ENCODE results near the gene RCCD1. TPM values are rescaled to one million over a fixed set of nuclear protein-coding genes. Genes with fewer than 3 reads are reported as not detected.

Gene RCCD1
- total and polyA plus RNA-seq, 2 donors (not counting 1 experiment from before 2014, with no cell fraction given) = 11.0 to 20.5 TPM

GRCh38 chr15:90917569-90917968, 37.1 kb upstream of the RCCD1 start:
- no peak overlapping the region for H3K27ac Mint-ChIP-seq
- peaks cover 0 to 11% of the 10 kb centered on the region in 2 donors for H3K4me1 ChIP-seq (ENCODE audit: control insufficient read depth in 2 of 2, insufficient read depth in 2 of 2, low read length in 2 of 2)
- H3K9me3 Mint-ChIP-seq (ENCODE audit: insufficient read depth) = no peaks in the 10 kb centered on the region
- ATAC-seq (ENCODE audit: low read depth) (no peak), DNase-seq (no peak)
- no peak overlapping the region for H3K9ac ChIP-seq (ENCODE audit: low read length)
- H3K27ac ChIP-seq (ENCODE audit: low read length in 2 of 2) = no peak overlapping the region
- intact Hi-C loops (cut with micrococcal nuclease) = no loop called here
- no peaks in the 10 kb centered on the region for H3K27me3 ChIP-seq (replicated peaks in 1 of 4; ENCODE audit: control extremely low read depth in 1 of 4, control insufficient read depth in 3 of 4, insufficient read depth in 4 of 4, low read length in 3 of 4)
- no peak overlapping the region for H3K4me2 ChIP-seq (replicated peaks; ENCODE audit: low read depth, low read length, poor library complexity, severe bottlenecking)
- no peaks in the 10 kb centered on the region for H3K27me3 Mint-ChIP-seq
- POLR2A ChIA-PET = no interaction called here
- H3K9me3 ChIP-seq (ENCODE audit: control extremely low read depth in 1 of 3, control insufficient read depth in 2 of 3, insufficient read depth in 1 of 3, low read length in 2 of 3) = no peaks in the 10 kb centered on the region
- WGBS (ENCODE audit: insufficient coverage) = over 99% methylated on average over 12 of the region's 12 CpGs
- peaks cover 10% of the 10 kb centered on the region for H3K4me1 Mint-ChIP-seq
- H3K36me3 ChIP-seq (replicated peaks in 1 of 2; ENCODE audit: control extremely low read depth in 1 of 2, control insufficient read depth in 1 of 2, extremely low read depth in 1 of 2, insufficient read depth in 2 of 2, low read length in 1 of 2) = peaks cover 6 to 81% of the 10 kb centered on the region in 2 experiments
- no peaks in the 10 kb centered on the region for H4K20me1 ChIP-seq (ENCODE audit: control insufficient read depth, insufficient read depth, low read length, poor library complexity, severe bottlenecking)
- H2AFZ ChIP-seq (ENCODE audit: insufficient read depth, low read depth, low read length, poor library complexity, severe bottlenecking) = no peak overlapping the region
- no peaks in the 10 kb centered on the region for H3K79me2 ChIP-seq (ENCODE audit: control insufficient read depth, insufficient read depth, low read length)
- H3K4me3 Mint-ChIP-seq = no peak overlapping the region
- CTCF ChIA-PET = interaction anchor here (2.1 kb wide), 1 partner anchor 14 kb away, joined by 8 read pairs; the partner anchor contains the start of gene HDDC3
- no peak for TF ChIP-seq CTCF (IDR thresholded peaks at IDR 0.05)
- TF ChIP-seq EZH2 (IDR thresholded peaks at IDR 0.05; ENCODE audit: borderline replicate concordance, insufficient read depth, low read depth, low read length, poor library complexity, severe bottlenecking) = no peak
- H3K4me3 ChIP-seq (ENCODE audit: control extremely low read depth in 1 of 5, extremely low read depth in 1 of 5, insufficient read depth in 1 of 5, low read depth in 2 of 5, low read length in 4 of 5) = no peak overlapping the region

GRCh38 chr15:90918034-90918788, 36.5 kb upstream of the RCCD1 start:
- H3K27ac Mint-ChIP-seq = no peak overlapping the region
- no peak for DNase-seq

More at GRCh38 chr15:90918034-90918788, 36.5 kb upstream of the RCCD1 start:
- H3K79me2 ChIP-seq (ENCODE audit: control insufficient read depth, insufficient read depth, low read length) = no peaks in the 10 kb centered on the region
- H3K4me1 Mint-ChIP-seq = peaks cover 10% of the 10 kb centered on the region
- no peaks in the 10 kb centered on the region for H3K9me3 ChIP-seq (ENCODE audit: control extremely low read depth in 1 of 3, control insufficient read depth in 2 of 3, insufficient read depth in 1 of 3, low read length in 2 of 3)
- H3K9me3 Mint-ChIP-seq (ENCODE audit: insufficient read depth) = no peaks in the 10 kb centered on the region
- H3K4me3 Mint-ChIP-seq = no peak overlapping the region
- H3K9ac ChIP-seq (ENCODE audit: low read length) = no peak overlapping the region
- intact Hi-C loops (cut with micrococcal nuclease) = no loop called here
- H3K27me3 Mint-ChIP-seq = no peaks in the 10 kb centered on the region
- H3K4me3 ChIP-seq (ENCODE audit: control extremely low read depth in 1 of 5, extremely low read depth in 1 of 5, insufficient read depth in 1 of 5, low read depth in 2 of 5, low read length in 4 of 5) = no peak overlapping the region
- H2AFZ ChIP-seq (ENCODE audit: insufficient read depth, low read depth, low read length, poor library complexity, severe bottlenecking) = no peak overlapping the region
- no peak overlapping the region for H3K4me2 ChIP-seq (replicated peaks; ENCODE audit: low read depth, low read length, poor library complexity, severe bottlenecking)
- ATAC-seq (ENCODE audit: low read depth) = no peak
- POLR2A ChIA-PET = no interaction called here
- CTCF ChIA-PET = interaction anchor here (2.1 kb wide), 1 partner anchor 14 kb away, joined by 8 read pairs; the partner anchor contains the start of gene HDDC3
- no peaks in the 10 kb centered on the region for H3K27me3 ChIP-seq (replicated peaks in 1 of 4; ENCODE audit: control extremely low read depth in 1 of 4, control insufficient read depth in 3 of 4, insufficient read depth in 4 of 4, low read length in 3 of 4)
- no peak for TF ChIP-seq EZH2 (IDR thresholded peaks at IDR 0.05; ENCODE audit: borderline replicate concordance, insufficient read depth, low read depth, low read length, poor library complexity, severe bottlenecking)
- no peak for TF ChIP-seq CTCF (IDR thresholded peaks at IDR 0.05)
- H3K27ac ChIP-seq (ENCODE audit: low read length in 2 of 2) = no peak overlapping the region
- 98% methylated on average over 23 of the region's 23 CpGs for WGBS (ENCODE audit: insufficient coverage)
- H3K36me3 ChIP-seq (replicated peaks in 1 of 2; ENCODE audit: control extremely low read depth in 1 of 2, control insufficient read depth in 1 of 2, extremely low read depth in 1 of 2, insufficient read depth in 2 of 2, low read length in 1 of 2) = peaks cover 6 to 75% of the 10 kb centered on the region in 2 experiments
- H4K20me1 ChIP-seq (ENCODE audit: control insufficient read depth, insufficient read depth, low read length, poor library complexity, severe bottlenecking) = no peaks in the 10 kb centered on the region
- peaks cover 0 to 11% of the 10 kb centered on the region in 2 donors for H3K4me1 ChIP-seq (ENCODE audit: control insufficient read depth in 2 of 2, insufficient read depth in 2 of 2, low read length in 2 of 2)
